Body of pancreas (tissue), 4 donors: ENCODE data around the gene ZBTB17.

Experiments
- CTCF ChIP-seq, 7 experiments: fragments of 450-650 bp in 4 of 7; fragments of 200-600 bp in 3 of 7; sonication (generic) in 3 of 7; IDR thresholded peaks; one replicate each; pipeline ENCODE4 v1.5.1; 2016 to 2019; ENCODE audit warnings: antibody characterized with exemption in 7 of 7
- POLR2A ChIP-seq, 3 donors: fragments of 450-650 bp; IDR thresholded peaks; one replicate each; pipeline ENCODE4 v1.6.1; 2016; ENCODE audit warnings: antibody characterized with exemption in 3 of 3, mild to moderate bottlenecking in 2 of 3

- TF ChIP-seq CTCF (IDR thresholded peaks at IDR 0.05): no peak
- TF ChIP-seq POLR2A (IDR thresholded peaks at IDR 0.05): no peak
Observed at GRCh38 chr1:15931401-15931800, 44.5 kb downstream of the ZBTB17 start.
